Lower lobe of right lung (tissue), 2 donors: Measurements from ENCODE around the gene APBB2. TPM values are rescaled to one million over a fixed set of nuclear protein-coding genes. Genes with fewer than 3 reads are reported as not detected.

ENCODE experiments used
- ATAC-seq, 2 donors: fragments of 200-7000 bp; cut with Tn5 transposase; one replicate each; pipeline ENCODE4 v1.9.1; 2020 to 2022; ENCODE audit warnings: mild to moderate bottlenecking in 2 of 2, moderate library complexity in 2 of 2
- DNase-seq: peaks from one replicate; pipeline ENCODE4 v3.0.0-alpha.2; 2020
- H3K27ac ChIP-seq: fragments of 200-600 bp; one replicate; pipeline ENCODE4 v1.8.0; 2022
- H3K27me3 ChIP-seq: fragments of 200-600 bp; one replicate; pipeline ENCODE4 v1.8.0; 2022; ENCODE audit warnings: low read depth
- H3K36me3 ChIP-seq: fragments of 200-600 bp; one replicate; pipeline ENCODE4 v1.8.0; 2022; ENCODE audit warnings: mild to moderate bottlenecking
- H3K4me1 ChIP-seq: fragments of 200-600 bp; one replicate; pipeline ENCODE4 v1.8.0; 2022
- H3K4me3 ChIP-seq: fragments of 200-600 bp; one replicate; pipeline ENCODE4 v1.8.0; 2022; ENCODE audit warnings: mild to moderate bottlenecking
- H3K9me3 ChIP-seq: fragments of 200-600 bp; one replicate; pipeline ENCODE4 v1.8.0; 2022
- intact Hi-C: fragments of 100-400 bp; cut with DNase I; formaldehyde crosslinking; loops from one replicate; pipeline ENCODE4 v1.11.0; 2022
- total RNA-seq: library from RNA; stranded (reverse); fragmentation: NEBNext Ultra II Directional; extraction: Animal tissue kit (Norgen Biotek cat#: 25700); gene quantifications from one replicate; pipeline ENCODE4 v1.2.1, GENCODE V29; 2021
- TF ChIP-seq, protein P1 (sequence below): fragments of 200-600 bp; IDR thresholded peaks from one replicate; pipeline ENCODE4 v1.8.0; 2022; ENCODE audit warnings: antibody characterized with exemption, mild to moderate bottlenecking
- donor health status: DM: no; HTN: yes; CAD: no; lungs with severe emphysema.

Gene APBB2
- total RNA-seq, 1 donor from 2014 or later: 59.3 TPM

DNA sequence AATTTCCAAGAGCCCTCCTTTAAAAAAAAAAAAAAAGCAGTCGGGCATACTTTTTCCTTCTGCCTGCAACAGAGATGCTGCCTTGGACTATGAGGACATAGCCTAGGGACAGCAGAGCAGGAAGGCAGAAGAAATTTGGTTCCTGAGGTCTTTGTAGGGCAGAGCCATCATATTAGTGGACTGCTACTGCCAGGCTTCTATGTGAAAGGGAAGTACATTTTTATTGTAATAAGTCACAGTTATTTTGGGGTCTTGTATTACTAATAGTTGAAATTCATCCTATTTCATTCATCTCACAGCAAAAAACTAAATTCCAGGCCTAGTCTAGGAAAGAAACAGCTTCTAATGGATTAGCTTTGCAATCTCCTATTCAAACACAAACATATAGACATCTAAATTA is 253.4 kb downstream of the APBB2 start:
- Histone ChIP-seq H3K36me3 (no peaks in the 10 kb centered on the region), H3K9me3 (no peaks in the 10 kb centered on the region), H3K27ac (no peak overlapping the region), H3K4me3 (no peak overlapping the region), H3K4me1 (peaks cover 9% of the 10 kb centered on the region), H3K27me3 (no peaks in the 10 kb centered on the region)
- DNase-seq (no peak), ATAC-seq (no peak)
- TF ChIP-seq, protein P1, sequence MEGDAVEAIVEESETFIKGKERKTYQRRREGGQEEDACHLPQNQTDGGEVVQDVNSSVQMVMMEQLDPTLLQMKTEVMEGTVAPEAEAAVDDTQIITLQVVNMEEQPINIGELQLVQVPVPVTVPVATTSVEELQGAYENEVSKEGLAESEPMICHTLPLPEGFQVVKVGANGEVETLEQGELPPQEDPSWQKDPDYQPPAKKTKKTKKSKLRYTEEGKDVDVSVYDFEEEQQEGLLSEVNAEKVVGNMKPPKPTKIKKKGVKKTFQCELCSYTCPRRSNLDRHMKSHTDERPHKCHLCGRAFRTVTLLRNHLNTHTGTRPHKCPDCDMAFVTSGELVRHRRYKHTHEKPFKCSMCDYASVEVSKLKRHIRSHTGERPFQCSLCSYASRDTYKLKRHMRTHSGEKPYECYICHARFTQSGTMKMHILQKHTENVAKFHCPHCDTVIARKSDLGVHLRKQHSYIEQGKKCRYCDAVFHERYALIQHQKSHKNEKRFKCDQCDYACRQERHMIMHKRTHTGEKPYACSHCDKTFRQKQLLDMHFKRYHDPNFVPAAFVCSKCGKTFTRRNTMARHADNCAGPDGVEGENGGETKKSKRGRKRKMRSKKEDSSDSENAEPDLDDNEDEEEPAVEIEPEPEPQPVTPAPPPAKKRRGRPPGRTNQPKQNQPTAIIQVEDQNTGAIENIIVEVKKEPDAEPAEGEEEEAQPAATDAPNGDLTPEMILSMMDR: no peak
- intact Hi-C loops: no loop called here

DNA sequence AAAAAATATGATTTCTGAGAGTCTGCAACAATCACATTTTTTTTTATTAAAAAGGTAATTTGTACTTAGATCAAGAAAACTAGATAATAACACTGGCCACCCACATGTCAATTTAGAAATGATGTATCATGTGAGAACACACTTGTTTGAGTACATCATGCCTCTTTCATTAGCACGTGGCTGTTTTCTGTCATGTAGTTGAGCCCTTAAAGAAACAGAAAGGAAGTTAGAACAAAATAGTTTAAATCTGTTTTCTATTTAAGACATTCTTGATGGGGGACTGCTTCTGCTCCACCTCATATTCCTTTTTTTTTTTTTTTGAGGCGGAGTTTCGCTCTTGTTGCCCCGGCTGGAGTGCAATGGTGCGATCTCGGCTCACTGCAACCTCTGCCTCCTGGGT is 257.1 kb downstream of the APBB2 start:
- H3K27me3 ChIP-seq: no peaks in the 10 kb centered on the region
- ATAC-seq (no peak), DNase-seq (no peak)
- TF ChIP-seq, protein P1: no peak
- H3K4me3 ChIP-seq: no peak overlapping the region
- H3K4me1 ChIP-seq: peaks cover 18% of the 10 kb centered on the region
- H3K36me3 ChIP-seq: no peaks in the 10 kb centered on the region
- no peaks in the 10 kb centered on the region for H3K9me3 ChIP-seq
- no peak overlapping the region for H3K27ac ChIP-seq
- intact Hi-C loops: no loop called here

DNA sequence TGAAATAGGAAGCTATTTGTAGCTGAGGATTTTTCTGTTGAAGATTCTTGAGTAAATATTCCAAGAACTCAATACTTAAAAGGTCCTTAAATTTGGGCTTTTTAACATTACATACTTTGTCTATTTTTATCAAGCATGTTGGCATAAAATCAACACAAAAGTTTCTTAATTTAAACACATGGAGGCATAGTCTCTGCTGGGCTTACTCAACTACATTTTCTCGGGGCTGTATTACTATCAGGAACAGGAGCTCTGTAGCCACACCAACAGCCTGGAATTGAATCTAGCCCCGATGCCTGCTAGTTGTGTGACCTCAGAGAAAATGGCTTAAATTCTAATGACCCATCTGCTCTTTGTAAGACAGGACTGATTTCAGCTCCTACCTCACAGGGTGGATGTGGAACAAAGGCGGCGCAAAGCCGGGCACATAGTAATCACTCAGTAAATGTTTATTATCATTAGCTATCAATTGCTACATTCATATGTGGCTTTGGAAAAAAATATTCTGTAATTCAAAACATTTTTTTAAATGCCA is 257.6 kb downstream of the APBB2 start:
- Histone ChIP-seq H3K36me3 (no peaks in the 10 kb centered on the region), H3K27ac (no peak overlapping the region), H3K4me3 (no peak overlapping the region), H3K4me1 (peaks cover 18% of the 10 kb centered on the region), H3K27me3 (no peaks in the 10 kb centered on the region), H3K9me3 (no peaks in the 10 kb centered on the region)
- TF ChIP-seq, protein P1: no peak
- DNase-seq (no peak), ATAC-seq (no peak)
- intact Hi-C loops: no loop called here

DNA sequence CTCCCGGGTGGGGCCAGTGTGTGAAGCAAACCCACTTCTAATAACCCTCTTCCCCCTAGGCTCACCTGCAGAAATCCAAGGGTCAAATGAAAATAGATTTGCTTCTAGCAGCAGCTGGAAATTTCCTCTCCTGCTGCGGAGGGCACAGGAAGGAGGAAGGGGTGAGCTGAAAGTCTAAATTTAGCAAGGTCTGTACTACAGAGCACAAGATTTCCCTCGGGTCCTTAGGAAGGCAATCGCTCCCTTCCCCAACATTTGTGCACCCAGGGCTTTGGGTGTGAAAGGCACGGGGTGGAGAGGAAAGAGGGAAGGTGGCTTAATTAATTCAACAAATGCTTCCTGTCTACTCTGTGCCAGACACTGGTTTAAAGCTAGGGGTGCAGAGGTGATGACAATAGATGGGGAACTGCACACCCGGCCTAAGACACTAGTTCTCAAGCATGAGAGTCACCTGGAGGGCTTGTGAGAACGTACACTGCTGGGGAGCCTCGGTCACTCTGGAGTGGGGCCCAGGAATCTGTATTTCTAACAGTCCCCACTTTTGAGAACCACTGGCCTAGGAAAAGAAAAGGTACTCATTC is 260.2 kb downstream of the APBB2 start:
- TF ChIP-seq, protein P1: no peak
- Histone ChIP-seq H3K4me3 (no peak overlapping the region), H3K4me1 (peaks cover 18% of the 10 kb centered on the region), H3K36me3 (no peaks in the 10 kb centered on the region), H3K27ac (peak overlapping the region; percentile 36), H3K9me3 (no peaks in the 10 kb centered on the region), H3K27me3 (no peaks in the 10 kb centered on the region)
- no peak for ATAC-seq
- no peak for DNase-seq
- intact Hi-C loops: no loop called here

DNA sequence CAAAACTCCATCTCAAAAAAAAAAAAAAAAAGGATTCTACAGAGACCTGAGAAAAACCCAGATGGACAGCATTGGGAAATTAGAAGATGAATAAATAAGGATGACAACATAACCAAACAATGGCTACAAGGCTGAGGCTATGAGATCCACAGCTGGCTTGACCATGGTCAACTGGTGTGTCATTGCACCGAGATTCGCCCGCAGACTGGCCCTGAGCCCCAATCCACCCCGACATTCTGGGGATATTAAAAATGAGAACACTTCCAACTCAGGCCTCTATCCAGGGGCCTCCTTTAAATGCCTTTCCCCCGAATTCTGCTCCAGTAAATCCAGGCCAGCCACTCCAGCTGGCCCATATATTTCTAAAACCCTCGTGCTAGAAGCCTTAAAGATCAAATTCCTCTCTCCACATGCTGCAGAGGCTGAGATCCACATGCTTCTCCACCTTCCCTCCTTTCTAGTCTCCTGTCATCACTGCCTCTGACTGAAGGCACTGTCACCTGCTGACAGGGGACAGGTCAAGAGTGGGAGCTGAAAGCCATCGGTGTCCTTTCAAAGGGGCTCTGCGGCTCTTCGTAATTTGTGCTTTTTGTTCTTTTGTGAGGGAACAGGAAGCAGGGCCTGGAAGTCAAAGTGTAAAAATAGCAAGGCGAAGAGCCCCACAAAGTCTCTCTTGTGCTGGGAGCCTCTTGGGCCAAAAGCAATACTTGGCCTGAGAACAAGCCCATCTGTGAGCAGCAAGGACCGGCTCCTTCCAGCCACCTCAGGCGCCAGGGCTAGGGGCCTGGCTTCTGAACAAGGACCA is 260.9 kb downstream of the APBB2 start:
- Histone ChIP-seq H3K27ac (peak overlapping the region; percentile 36), H3K36me3 (no peaks in the 10 kb centered on the region), H3K27me3 (no peaks in the 10 kb centered on the region), H3K4me3 (no peak overlapping the region), H3K4me1 (peaks cover 18% of the 10 kb centered on the region), H3K9me3 (no peaks in the 10 kb centered on the region)
- intact Hi-C loops: no loop called here
- TF ChIP-seq, protein P1: no peak
- peak in 1 of 2 donors; percentile 41 for ATAC-seq
- DNase-seq: no peak
